Measurements from ENCODE around the gene SPATA2.
A peak's percentile ranks its signal among the peaks of the same experiment; 100 is the strongest.

Gene SPATA2

GRCh38 chr20:49938173-49939163, 23.1 kb upstream of the SPATA2 start:
- ATAC-seq, result peak; percentile 72
- TF ChIP-seq TCF4 (CRISPR knock-in tag; IDR thresholded peaks at IDR 0.05; ENCODE audit: borderline replicate concordance) (peak; percentile 52; the same call in 1 of the 2 replicates), PPARA (CRISPR knock-in tag; IDR thresholded peaks at IDR 0.05; ENCODE audit: borderline replicate concordance) (no peak)

- no peak for TF ChIP-seq PPARA (CRISPR knock-in tag; IDR thresholded peaks at IDR 0.05; ENCODE audit: borderline replicate concordance)
- no peak for TF ChIP-seq ARNTL (CRISPR knock-in tag; IDR thresholded peaks at IDR 0.05; ENCODE audit: borderline replicate concordance, low read depth)
- peak; percentile 2; the same call in 1 of the 3 replicates for ATAC-seq
These were observed 21.9 kb upstream of the SPATA2 start for GRCh38 chr20:49937027-49937929.

- peak; percentile 83 for ATAC-seq
- TF ChIP-seq OSR1 (CRISPR knock-in tag; IDR thresholded peaks at IDR 0.05) (no peak), ZC3H10 (CRISPR knock-in tag; IDR thresholded peaks at IDR 0.05) (no peak), SNAI2 (CRISPR knock-in tag; IDR thresholded peaks at IDR 0.05) (no peak)
These were observed 21.1 kb upstream of the SPATA2 start, which contains the start of gene RNF114 for GRCh38 chr20:49936153-49937026. TSS of gene RNF114 (plus strand) at chr20:49936397. CDS start at chr20:49936413, 16 bp downstream.

GRCh38 chr20:49935746-49936152, 20.4 kb upstream of the SPATA2 start:
- TF ChIP-seq ISL1 (CRISPR knock-in tag; IDR thresholded peaks at IDR 0.05) (no peak), ZNF70 (CRISPR knock-in tag; IDR thresholded peaks at IDR 0.05) (no peak), ARNTL (CRISPR knock-in tag; IDR thresholded peaks at IDR 0.05; ENCODE audit: borderline replicate concordance, low read depth) (no peak), POU6F1 (CRISPR knock-in tag; IDR thresholded peaks at IDR 0.05; ENCODE audit: borderline replicate concordance, low read depth) (no peak), ZNF565 (CRISPR knock-in tag; conservative IDR thresholded peaks at IDR 0.05; ENCODE audit: low read depth) (no peak), TCF4 (CRISPR knock-in tag; IDR thresholded peaks at IDR 0.05; ENCODE audit: borderline replicate concordance) (no peak), ZFP3 (CRISPR knock-in tag; IDR thresholded peaks at IDR 0.05) (no peak), RARB (CRISPR knock-in tag; IDR thresholded peaks at IDR 0.05) (no peak), ZFP30 (CRISPR knock-in tag; IDR thresholded peaks at IDR 0.05) (no peak), GLIS3 (CRISPR knock-in tag; IDR thresholded peaks at IDR 0.05) (no peak), ESRRG (CRISPR knock-in tag; IDR thresholded peaks at IDR 0.05) (no peak), ZC3H10 (CRISPR knock-in tag; IDR thresholded peaks at IDR 0.05) (no peak), OSR1 (CRISPR knock-in tag; IDR thresholded peaks at IDR 0.05) (no peak), TOX (CRISPR knock-in tag; IDR thresholded peaks at IDR 0.05; ENCODE audit: borderline replicate concordance) (no peak), CREB5 (CRISPR knock-in tag; IDR thresholded peaks at IDR 0.05; ENCODE audit: low read depth) (no peak), ZNF8 (CRISPR knock-in tag; IDR thresholded peaks at IDR 0.05) (no peak), PATZ1 (CRISPR knock-in tag; IDR thresholded peaks at IDR 0.05; ENCODE audit: borderline replicate concordance) (no peak), CSDC2 (CRISPR knock-in tag; IDR thresholded peaks at IDR 0.05) (no peak)
- ATAC-seq, result no peak; the same call in 2 of the 3 replicates
